GM12892 (cell line): ENCODE data around the gene SETD6.
"Not testable (repeated sequence)": the region's sequence is repeated elsewhere in the genome, so short reads cannot be mapped to it uniquely, and the experiment has no call there.

Source experiments
- DNase-seq: peaks from one replicate; pipeline ENCODE4 v3.0.0; 2011; ENCODE audit not compliant: insufficient read length
- FAIRE-seq: peaks from 2 replicates; lab custom pipeline; 2011; peaks lifted over from hg19 to GRCh38; lab: Jason Lieb, UNC
- POLR2A ChIP-seq: IDR thresholded peaks from 2 replicates; pipeline ENCODE4 v1.6.1; 2011; ENCODE audit warnings: low read depth, low read length, control low read depth
- POLR2AphosphoS5 ChIP-seq: IDR thresholded peaks from 2 replicates; pipeline ENCODE4 v1.6.1; 2011; ENCODE audit warnings: low read depth, low read length, control low read depth
- TAF1 ChIP-seq: IDR thresholded peaks from 2 replicates; pipeline ENCODE4 v1.6.1; 2011; ENCODE audit warnings: low read depth, mild to moderate bottlenecking, control low read depth, low read length, borderline replicate concordance

The SETD6 gene

DNA sequence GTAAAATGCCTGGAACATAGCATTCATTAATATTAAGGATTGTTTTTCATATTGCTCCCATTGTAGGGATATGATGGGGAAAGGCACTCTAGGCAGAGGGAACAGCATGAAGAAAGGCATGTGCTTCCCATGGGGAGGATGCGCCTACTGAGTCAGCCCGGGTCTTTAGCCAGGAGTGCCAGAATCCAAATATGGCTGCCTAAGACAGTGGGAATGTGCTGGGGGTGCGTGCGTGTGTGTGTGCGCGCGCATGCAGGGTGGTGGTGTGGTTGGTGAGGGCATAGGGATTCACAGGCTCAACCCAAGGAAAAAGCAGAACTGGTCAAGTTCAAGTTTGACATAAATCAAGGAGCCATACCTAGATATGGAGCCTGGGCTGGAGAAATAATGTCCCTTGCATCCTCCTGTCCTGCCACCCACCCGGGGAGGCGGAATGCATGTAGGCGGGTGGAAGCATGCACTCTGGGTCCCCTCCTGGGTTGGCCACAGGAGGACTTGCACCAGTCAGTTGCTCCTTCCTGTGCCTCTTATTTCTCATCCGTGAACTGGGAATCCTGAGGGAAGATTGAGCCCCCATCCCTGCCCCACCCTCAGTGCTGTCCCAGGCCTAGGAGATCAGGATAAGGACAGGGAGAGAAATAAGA, 34.0 kb upstream of the SETD6 start:
- TF ChIP-seq POLR2A = no peak
- no peak for DNase-seq
- FAIRE-seq = no peak

DNA sequence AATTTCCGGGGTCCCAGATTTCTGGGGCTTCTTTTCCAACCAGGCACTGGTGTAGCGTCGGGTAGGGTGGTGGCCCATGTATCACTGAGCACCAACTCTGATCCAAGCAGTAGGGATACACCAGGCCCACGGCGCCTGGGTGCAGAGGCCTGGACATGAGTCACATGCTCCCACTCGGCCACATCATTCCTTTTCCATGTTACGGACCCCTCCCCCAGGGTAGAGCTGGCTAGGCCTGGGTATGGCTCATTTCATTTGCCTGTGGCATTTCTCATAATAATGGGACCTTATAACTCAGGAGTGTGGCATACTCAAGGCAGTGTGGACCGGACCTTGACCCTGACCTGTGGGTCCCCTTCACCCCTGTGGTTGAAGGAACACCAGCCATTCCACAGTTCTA, 33.4 kb upstream of the SETD6 start:
- FAIRE-seq (no peak), DNase-seq (no peak)
- TF ChIP-seq POLR2AphosphoS5 (no peak), POLR2A (no peak), TAF1 (no peak)

GRCh38 chr16:58485184-58485887, 30.0 kb upstream of the SETD6 start:
- FAIRE-seq = no peak
- no peak for TF ChIP-seq POLR2A
- TF ChIP-seq POLR2AphosphoS5 = no peak
- no peak for TF ChIP-seq TAF1
- no peak for DNase-seq

- TF ChIP-seq TAF1 (no peak), POLR2A (no peak), POLR2AphosphoS5 (no peak)
- DNase-seq (peak; percentile 90), FAIRE-seq (peak; percentile 92)
Measured at GRCh38 chr16:58487566-58488351, 27.6 kb upstream of the SETD6 start.

- FAIRE-seq (no peak), DNase-seq (no peak)
- no peak for TF ChIP-seq POLR2A
- TF ChIP-seq TAF1 = no peak
- TF ChIP-seq POLR2AphosphoS5 = no peak
Measured at GRCh38 chr16:58488531-58488930, 26.8 kb upstream of the SETD6 start.

- no peak for TF ChIP-seq POLR2A
- no peak for TF ChIP-seq POLR2AphosphoS5
- no peak for TF ChIP-seq TAF1
- DNase-seq (no peak), FAIRE-seq (no peak)
Measured at GRCh38 chr16:58490065-58490464, 25.3 kb upstream of the SETD6 start.

DNA sequence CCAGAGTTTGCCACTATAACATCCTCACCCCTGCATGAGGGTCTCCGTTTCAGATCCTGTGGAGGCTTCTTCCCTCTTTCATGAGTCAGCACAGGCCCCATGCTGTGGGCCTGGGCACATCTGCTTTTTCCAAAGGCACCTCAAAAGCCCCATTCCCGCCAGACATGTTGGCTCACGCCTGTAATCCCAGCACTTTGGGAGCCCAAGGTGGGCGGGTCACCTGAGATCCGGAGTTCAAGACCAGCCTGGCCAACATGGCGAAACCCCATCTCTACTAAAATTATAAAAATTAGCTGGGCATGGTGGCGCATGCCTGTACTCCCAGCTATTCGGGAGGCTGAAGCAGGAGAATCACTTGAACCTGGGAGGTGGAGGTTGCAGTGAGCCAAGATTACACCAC, 24.8 kb upstream of the SETD6 start:
- not testable (repeated sequence) for FAIRE-seq, DNase-seq

DNA sequence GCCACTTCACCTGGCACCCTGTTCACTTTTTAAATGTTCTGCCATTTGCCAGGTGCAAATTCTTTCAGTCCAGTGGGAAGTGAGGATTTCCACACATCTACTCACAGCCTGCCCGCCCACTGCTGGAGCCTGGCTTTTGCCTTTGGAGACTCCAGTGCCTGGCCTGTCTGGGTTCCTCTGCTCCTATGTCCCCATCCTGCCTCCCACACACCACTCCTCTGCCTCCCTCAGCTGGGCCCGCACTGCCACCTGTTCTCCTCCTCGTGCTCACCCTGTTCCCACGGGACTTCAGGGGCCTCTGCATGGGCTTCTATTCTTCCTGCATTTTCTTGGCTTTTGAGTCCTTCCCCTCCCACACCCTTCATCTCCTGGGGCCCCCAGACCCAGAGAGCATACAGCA, 23.3 kb upstream of the SETD6 start:
- FAIRE-seq (no peak), DNase-seq (no peak)
- no peak for TF ChIP-seq TAF1
- no peak for TF ChIP-seq POLR2AphosphoS5
- no peak for TF ChIP-seq POLR2A

- no peak for TF ChIP-seq POLR2AphosphoS5
- TF ChIP-seq TAF1 = no peak
- no peak for TF ChIP-seq POLR2A
- FAIRE-seq (no peak), DNase-seq (no peak)
Measured at GRCh38 chr16:58492735-58493134, 22.6 kb upstream of the SETD6 start.

GRCh38 chr16:58493756-58494431, 21.4 kb upstream of the SETD6 start:
- FAIRE-seq = no peak

DNA sequence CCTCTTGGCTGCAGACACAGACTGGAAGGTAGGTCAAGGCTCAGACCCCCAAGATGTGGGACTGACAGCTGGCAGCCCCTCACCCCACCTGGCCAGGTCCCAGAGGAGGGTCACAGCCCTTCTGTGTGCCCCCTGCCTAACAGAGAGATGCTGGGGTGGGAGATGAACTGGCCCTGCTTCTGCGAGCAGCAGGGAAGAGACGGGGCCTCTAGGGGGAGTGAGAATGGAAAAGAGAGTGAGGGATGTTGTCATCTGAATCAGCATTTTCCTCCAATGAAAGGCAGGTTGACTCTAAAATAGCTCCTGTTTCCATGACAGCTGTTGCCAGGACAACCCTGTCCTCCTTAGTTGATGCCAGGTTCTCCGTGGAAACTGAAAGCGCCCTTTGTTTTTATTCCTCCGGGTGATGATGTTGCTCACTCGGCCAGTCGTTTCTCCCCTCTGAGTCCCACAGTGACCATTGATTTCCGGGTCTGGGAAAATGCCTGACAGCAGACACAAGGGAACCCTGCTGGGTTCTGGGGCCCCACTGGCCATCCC, 20.3 kb upstream of the SETD6 start:
- FAIRE-seq = peak; percentile 90
- no peak for TF ChIP-seq POLR2A
- TF ChIP-seq POLR2AphosphoS5 = no peak
- TF ChIP-seq TAF1 = no peak

More at GRCh38 chr16:58493756-58494431, 21.4 kb upstream of the SETD6 start:
- DNase-seq = no peak
- no peak for TF ChIP-seq TAF1
- no peak for TF ChIP-seq POLR2AphosphoS5

More for the DNA sequence above, 20.3 kb upstream of the SETD6 start:
- DNase-seq = peak; percentile 68
